ENCODE measurements around the gene ABCA9.
"Not testable (repeated sequence)": the region's sequence is repeated elsewhere in the genome, so short reads cannot be mapped to it uniquely, and the experiment has no call there.

Gene ABCA9

DNA sequence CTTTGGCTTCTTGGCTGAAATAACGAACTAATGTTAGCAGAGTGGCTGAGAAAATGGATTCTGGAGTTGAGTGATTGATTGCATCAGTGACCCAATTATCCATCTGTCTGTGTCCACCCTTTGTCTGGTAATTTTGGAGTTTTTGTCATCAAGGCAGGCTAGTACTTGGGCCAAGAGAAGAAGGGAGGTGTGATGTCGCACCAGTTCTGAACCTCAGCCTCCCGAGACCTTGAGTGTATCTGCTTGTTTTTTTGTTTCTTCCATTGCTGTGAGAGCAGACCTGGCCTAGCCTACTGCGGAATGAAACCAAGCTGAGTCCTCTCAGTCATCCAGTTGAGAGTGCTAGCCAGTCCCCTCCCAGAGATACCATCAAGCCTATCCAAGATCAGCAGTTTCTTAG lies 110.0 kb downstream of the ABCA9 start:
- DNase-seq: no peak

DNA sequence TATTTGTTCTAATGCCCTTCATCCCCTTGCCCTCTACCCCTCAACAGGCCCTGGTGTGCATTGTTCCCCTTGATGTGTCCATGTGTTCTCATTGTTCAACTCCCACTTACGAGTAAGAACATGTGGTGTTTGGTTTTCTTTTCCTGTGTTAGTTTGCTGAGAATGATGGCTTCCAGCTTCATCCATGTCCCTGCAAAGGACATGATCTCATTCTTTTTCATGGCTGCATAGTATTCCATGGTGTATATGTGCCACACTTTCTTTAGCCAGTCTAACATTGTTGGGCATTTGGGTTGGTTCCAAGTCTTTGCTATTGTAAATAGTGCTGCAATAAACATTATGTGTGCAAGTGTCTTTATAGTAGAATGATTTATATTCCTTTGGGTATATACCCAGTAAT lies 112.9 kb downstream of the ABCA9 start:
- not testable (repeated sequence) for DNase-seq

DNA sequence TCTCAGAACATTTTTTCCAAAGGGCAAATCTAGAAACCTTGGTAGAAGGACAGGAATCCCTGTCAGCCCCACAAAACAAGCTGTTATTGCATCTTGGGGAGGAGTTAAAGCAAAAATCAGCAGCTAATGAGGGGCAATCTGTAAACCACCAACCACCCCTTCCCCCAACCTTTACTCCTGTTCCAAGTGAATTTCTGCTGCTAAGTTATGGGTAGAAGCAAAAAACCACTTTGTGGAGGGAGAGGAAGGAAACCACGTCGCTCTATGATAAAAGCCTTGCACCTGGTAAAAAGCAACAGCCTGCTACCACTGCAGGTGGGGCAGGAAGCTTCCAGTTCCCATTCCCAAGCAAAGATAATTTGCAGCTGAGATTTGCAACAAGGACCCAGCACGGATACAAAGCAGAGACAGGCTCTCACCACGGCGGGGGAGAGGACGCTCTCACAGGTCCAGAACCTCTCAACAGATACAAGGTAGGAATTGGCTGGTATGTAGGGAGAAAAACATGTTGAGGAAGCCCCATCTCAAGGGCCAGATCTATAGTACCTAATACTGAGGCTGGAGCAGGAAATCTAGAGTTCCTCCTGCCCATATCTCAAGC lies 116.2 kb downstream of the ABCA9 start:
- DNase-seq: no peak

DNA sequence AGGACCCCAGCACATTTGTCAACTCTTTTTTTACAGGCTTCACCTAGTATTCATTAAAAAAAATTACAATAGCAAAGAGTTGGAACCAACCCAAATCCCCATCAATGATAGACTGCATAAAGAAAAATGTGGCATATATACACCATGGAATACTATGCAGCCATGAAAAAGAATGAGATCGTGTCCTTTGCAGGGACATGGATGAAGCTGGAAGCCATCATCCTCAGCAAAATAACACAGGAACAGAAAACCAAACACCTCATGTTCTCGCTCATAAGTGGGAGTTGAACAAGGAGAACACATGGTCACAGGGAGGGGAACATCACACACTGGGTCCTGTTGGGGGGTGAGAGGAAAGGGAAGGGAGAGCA lies 116.9 kb downstream of the ABCA9 start:
- not testable (repeated sequence) for DNase-seq

DNA sequence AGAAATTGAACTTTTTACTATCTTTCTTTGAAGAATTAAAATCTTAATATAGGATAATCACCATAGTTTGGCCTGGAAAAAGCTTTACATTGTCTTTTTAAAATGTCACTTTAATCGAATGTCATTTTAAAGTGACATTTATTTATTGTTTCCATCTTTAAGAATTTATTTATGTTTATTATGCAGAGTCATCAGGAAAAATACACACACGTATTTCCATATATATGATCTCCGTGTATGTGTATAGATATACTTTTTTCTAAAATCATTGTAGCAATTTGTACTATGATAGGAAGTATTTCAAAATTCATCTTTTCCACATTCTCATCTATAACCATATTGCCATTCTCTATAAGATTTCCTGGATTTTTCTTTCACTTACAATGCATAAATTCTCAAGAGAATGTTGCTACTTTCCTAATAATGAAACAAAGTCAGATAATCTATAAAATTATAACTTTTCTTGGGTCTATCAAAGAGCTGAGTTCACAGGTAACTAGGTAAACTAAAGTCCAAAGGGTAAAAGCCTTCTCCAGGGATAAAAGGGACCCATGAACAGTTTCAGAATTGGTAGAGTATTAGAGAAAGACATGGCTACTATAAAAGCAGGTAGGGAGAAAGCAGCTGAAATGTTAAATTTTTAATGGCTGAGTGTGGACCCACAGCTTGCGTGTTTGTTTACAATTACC lies 117.5 kb downstream of the ABCA9 start:
- no peak for DNase-seq

DNA sequence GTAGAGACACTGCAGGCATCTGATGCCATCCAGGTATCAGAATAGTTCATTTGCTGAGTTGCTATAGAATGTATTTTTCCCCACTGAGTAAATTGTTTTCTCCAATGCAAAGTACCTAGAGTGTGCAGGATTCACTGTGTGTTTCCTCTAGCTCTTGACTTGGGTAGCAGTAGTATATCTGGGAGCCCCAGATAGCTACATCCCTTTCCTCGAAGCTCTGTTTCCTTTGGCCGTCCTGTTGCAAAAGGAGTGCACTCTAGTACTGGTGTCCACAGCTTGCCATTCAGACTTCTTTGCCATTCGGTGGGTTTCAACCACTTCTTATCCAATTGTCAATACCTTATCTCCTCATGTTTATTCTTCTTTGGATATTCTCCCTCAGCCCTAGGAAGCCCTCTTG lies 118.3 kb downstream of the ABCA9 start:
- DNase-seq: no peak

DNA sequence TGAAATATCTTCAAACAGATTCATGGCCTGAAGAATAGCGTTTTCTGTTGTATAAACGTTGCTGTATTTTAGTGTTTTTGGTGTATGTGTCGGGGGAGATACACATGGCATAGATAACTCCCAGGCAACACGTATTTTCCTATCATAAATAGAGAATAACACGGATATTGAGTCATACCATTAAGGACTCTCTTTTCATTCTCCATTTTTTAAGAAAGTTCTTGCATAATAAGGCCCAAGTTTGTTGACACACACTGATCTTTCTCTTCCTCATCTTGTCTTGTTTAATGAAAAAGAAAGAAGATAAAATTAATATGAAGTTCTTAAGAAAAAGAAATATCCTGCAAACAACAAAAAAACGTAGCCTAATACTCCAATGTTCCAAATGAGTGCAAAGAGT lies 119.0 kb downstream of the ABCA9 start:
- DNase-seq: no peak

DNA sequence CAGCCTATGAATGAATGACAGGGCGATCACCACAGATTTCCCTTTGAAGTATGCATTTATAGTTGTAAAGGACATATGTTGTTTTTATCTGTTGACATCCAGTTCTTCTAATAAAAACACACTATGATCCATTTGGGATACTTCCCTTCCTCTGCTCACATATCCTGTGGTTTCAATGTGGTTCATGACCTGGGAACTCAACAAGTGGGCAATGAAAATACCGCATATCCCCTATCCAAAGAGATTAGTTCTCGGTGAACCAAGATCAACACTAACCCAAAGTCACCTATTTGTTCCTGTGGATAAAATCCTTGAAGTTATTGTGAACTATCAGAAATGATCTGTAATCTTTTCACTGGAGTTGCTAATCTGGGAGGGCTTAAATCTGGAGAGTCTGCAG lies 121.5 kb downstream of the ABCA9 start:
- no peak for DNase-seq

DNA sequence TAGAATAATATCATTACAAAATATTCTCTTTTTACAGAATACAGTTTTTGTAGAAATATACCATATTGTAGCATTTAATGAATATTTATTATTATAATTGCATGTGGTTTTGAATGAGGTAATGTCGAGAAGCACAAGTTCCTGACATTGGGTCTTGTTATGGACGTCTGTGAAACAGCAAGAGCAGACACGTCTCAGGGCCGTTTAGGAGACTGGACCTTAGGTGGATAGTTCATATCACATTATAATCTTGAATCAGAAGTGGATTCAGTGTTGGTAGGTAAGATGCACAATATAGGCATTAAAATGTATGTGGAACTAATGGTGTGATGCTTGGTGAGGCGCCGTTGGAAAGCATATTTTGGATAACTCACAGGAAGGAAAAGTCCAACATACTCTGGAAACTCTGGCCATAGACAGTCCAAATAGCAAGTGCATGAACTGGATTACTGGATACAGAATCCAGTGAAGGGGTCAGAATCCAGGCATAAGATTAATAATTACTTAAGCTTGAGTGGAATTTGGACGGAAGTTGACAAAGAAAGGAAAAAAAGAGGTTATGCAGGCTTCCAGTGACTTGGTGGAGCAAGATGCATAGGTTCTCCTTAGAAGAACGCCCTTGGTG lies 122.7 kb downstream of the ABCA9 start:
- no peak for DNase-seq

DNA sequence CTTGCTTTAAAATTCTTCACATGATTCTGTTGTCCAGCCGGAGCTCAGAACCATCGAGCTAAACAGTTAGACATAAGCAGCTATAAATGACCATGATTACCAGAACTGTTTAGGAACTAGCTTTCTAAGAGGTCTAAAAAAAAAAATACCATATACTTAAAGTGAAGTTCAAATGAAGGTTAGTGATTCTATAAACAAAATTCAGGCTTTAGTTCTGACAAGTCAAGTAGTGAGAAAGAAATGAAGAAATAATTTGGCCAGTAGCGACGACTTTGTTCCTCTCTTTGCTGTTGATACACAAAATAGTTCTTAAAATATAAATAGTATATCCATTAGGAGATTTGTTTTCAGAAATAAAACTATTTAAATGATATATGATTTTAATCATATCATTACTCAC lies 133.2 kb downstream of the ABCA9 start:
- no peak for DNase-seq

DNA sequence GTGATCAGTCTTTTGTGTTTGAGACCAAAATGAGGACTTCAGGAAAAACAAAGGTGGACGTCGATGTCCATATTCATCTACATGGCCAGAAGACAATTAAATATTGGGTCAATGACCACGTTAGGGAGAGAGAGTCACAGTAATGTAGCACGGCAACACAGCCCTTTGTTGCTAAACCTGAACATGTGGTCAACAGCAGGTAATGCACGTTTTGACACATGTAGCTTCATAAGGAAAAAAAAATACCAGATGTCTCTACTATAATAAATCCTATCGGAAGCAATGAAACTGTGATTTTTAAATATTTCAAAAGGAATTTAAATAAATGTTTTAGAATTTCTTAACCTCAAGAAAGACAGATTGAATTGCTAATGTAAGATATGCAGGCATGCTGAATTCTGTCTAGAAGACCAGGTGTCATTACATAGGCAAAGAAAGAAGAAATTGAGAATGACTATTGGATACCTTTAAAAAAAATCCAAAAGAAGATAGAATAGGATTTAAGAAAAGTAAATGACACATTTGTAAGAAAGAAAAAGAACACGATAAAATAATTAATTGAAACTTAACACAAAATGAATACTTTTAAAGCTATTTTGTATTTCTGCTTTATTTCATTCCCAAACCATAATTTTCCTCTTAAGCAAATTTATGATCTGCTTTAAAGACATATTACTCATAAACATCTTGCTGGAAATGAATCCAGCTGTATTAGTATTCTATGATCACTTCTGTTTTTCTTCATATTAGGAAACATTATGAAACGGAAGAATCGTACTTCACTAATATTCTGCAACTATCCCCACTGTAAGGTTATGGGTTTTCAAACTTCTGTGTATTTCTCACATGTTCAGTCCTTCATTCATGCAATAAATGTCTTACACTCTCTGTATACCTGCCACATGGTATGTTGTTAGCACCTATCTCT lies 135.7 kb downstream of the ABCA9 start:
- no peak for DNase-seq
